ENCODE results near the gene ZNF776. TPM values are rescaled to one million over a fixed set of nuclear protein-coding genes. Genes with fewer than 3 reads are reported as not detected.
"Not testable (repeated sequence)": the region's sequence is repeated elsewhere in the genome, so short reads cannot be mapped to it uniquely, and the experiment has no call there.

ZNF776 gene
- total RNA-seq, 2 experiments from 2014 or later, result 9.8 to 11.0 TPM

GRCh38 chr19:57786906-57787305 is 40.3 kb downstream of the ZNF776 start:
- no peak overlapping the region for H3K4me3 Mint-ChIP-seq
- ATAC-seq, result no peak
- ChIA-PET CTCF (no interaction called here), POLR2A (interaction anchor here (1.4 kb wide), 1 partner anchor 78 kb away, joined by 3 read pairs; the partner anchor contains the start of gene ZNF154)
- no peak for DNase-seq
- no peak for TF ChIP-seq CTCF (IDR thresholded peaks at IDR 0.05)
- H3K27ac Mint-ChIP-seq, result no peak overlapping the region
- peaks cover 5% of the 10 kb centered on the region for H3K4me1 Mint-ChIP-seq (ENCODE audit: low read depth)
- no peaks in the 10 kb centered on the region for H3K27me3 Mint-ChIP-seq
- H3K9me3 Mint-ChIP-seq, result peaks cover 42% of the 10 kb centered on the region
- H3K36me3 Mint-ChIP-seq (ENCODE audit: low read depth), result peaks cover 83% of the 10 kb centered on the region
- intact Hi-C loops (cut with micrococcal nuclease), result no loop called here

- ATAC-seq (no peak), DNase-seq (no peak)
- H3K36me3 Mint-ChIP-seq (ENCODE audit: low read depth), result peaks cover 82% of the 10 kb centered on the region
- ChIA-PET POLR2A (interaction anchor here (1.4 kb wide), 1 partner anchor 79 kb away, joined by 3 read pairs; the partner anchor contains the start of gene ZNF154), CTCF (no interaction called here)
- H3K27ac Mint-ChIP-seq, result no peak overlapping the region
- H3K4me1 Mint-ChIP-seq (ENCODE audit: low read depth), result peaks cover 5% of the 10 kb centered on the region
- H3K27me3 Mint-ChIP-seq, result no peaks in the 10 kb centered on the region
- H3K9me3 Mint-ChIP-seq, result peaks cover 40% of the 10 kb centered on the region
- TF ChIP-seq CTCF (IDR thresholded peaks at IDR 0.05), result no peak
- intact Hi-C loops (cut with micrococcal nuclease), result no loop called here
- no peak overlapping the region for H3K4me3 Mint-ChIP-seq
These were observed 41.6 kb downstream of the ZNF776 start for GRCh38 chr19:57788114-57788692.

GRCh38 chr19:57789288-57789687 is 42.7 kb downstream of the ZNF776 start:
- H3K9me3 Mint-ChIP-seq, result peaks cover 40% of the 10 kb centered on the region
- POLR2A ChIA-PET, result no interaction called here

GRCh38 chr19:57796580-57796979 is 50.0 kb downstream of the ZNF776 start:
- H3K4me3 Mint-ChIP-seq; H3K9me3 Mint-ChIP-seq; DNase-seq; POLR2A ChIA-PET; H3K27me3 Mint-ChIP-seq; intact Hi-C loops (cut with micrococcal nuclease); H3K4me1 Mint-ChIP-seq (ENCODE audit: low read depth); CTCF ChIA-PET; H3K27ac Mint-ChIP-seq; ATAC-seq: not testable (repeated sequence)
- peaks cover 48% of the 10 kb centered on the region for H3K36me3 Mint-ChIP-seq (ENCODE audit: low read depth)

More at GRCh38 chr19:57789288-57789687, 42.7 kb downstream of the ZNF776 start:
- Mint-ChIP-seq H3K4me3 (no peak overlapping the region), H3K27ac (no peak overlapping the region), H3K27me3 (no peaks in the 10 kb centered on the region), H3K36me3 (ENCODE audit: low read depth) (peaks cover 85% of the 10 kb centered on the region), H3K4me1 (ENCODE audit: low read depth) (peaks cover 5% of the 10 kb centered on the region)
- intact Hi-C loops (cut with micrococcal nuclease), result no loop called here
- no peak for TF ChIP-seq CTCF (IDR thresholded peaks at IDR 0.05)
- no peak for ATAC-seq
- CTCF ChIA-PET, result no interaction called here
- DNase-seq, result no peak

- intact Hi-C loops (cut with micrococcal nuclease), result no loop called here
- H3K9me3 Mint-ChIP-seq, result no peaks in the 10 kb centered on the region
- no peak overlapping the region for H3K27ac Mint-ChIP-seq
- no peaks in the 10 kb centered on the region for H3K27me3 Mint-ChIP-seq
- H3K4me1 Mint-ChIP-seq (ENCODE audit: low read depth), result peaks cover 26% of the 10 kb centered on the region
- no peak for TF ChIP-seq CTCF (IDR thresholded peaks at IDR 0.05)
- H3K4me3 Mint-ChIP-seq, result no peak overlapping the region
- ChIA-PET POLR2A (interaction anchor here (0.9 to 1.4 kb wide), 3 partner anchors 9 to 21 kb away, joined by 3 to 4 read pairs (median 3); partner anchors contain the start of gene ZNF552), CTCF (interaction anchor here (0.6 kb wide), 1 partner anchor 124 kb away, joined by 3 read pairs; no protein-coding TSS in a partner anchor)
- peaks cover 34% of the 10 kb centered on the region for H3K36me3 Mint-ChIP-seq (ENCODE audit: low read depth)
- ATAC-seq (no peak), DNase-seq (no peak)
These were observed 54.1 kb downstream of the ZNF776 start for GRCh38 chr19:57800696-57801095.
